Immature natural killer cell (primary cell): Measurements from ENCODE around the gene CDKN1A. TPM values are rescaled to one million over a fixed set of nuclear protein-coding genes. Genes with fewer than 3 reads are reported as not detected.

Experiments
- DNase-seq, 3 donors: peaks; one replicate each; pipeline ENCODE4 v3.0.0; 2022; ENCODE audit warnings: mixed read lengths in 1 of 3
- H3K27ac Mint-ChIP-seq, 6 donors: one replicate each; pipeline ENCODE4 v1.8.0; 2020; ENCODE audit warnings: mixed read lengths in 6 of 6, mild to moderate bottlenecking in 5 of 6, inconsistent platforms in 4 of 6, moderate library complexity in 3 of 6
- H3K27me3 Mint-ChIP-seq, 3 donors: one replicate each; pipeline ENCODE4 v1.8.0; 2020 to 2021; ENCODE audit warnings: low read depth in 3 of 3, mild to moderate bottlenecking in 3 of 3, mixed read lengths in 3 of 3, moderate library complexity in 3 of 3, inconsistent platforms in 1 of 3
- H3K36me3 Mint-ChIP-seq, 3 donors: one replicate each; pipeline ENCODE4 v1.8.0; 2020; ENCODE audit warnings: mixed read lengths in 3 of 3, inconsistent platforms in 2 of 3, mild to moderate bottlenecking in 2 of 3
- H3K4me1 Mint-ChIP-seq, 2 donors: one replicate each; pipeline ENCODE4 v1.8.0; 2020; ENCODE audit warnings: inconsistent platforms in 2 of 2, mild to moderate bottlenecking in 2 of 2, mixed read lengths in 2 of 2, moderate library complexity in 1 of 2
- H3K4me3 Mint-ChIP-seq, 5 donors: one replicate each; pipeline ENCODE4 v1.8.0; 2020; ENCODE audit warnings: mild to moderate bottlenecking in 5 of 5, mixed read lengths in 5 of 5, inconsistent platforms in 3 of 5, moderate library complexity in 3 of 5
- H3K9me3 Mint-ChIP-seq, 6 donors: one replicate each; pipeline ENCODE4 v1.8.0; 2020; ENCODE audit warnings: mild to moderate bottlenecking in 6 of 6, mixed read lengths in 6 of 6, inconsistent platforms in 4 of 6, moderate library complexity in 3 of 6
- polyA plus RNA-seq, 3 donors: library from polyadenylated mRNA; unstranded; fragments of 300-500 nt; fragmentation: Illumina TruSeq; gene quantifications; one replicate each; pipeline ENCODE4 v1.2.3, GENCODE V29; 2021

CDKN1A gene
- polyA plus RNA-seq, 3 donors from 2014 or later: 3.3 to 13.6 (median 7.0) TPM

- Mint-ChIP-seq H3K4me1 (peaks cover 8 to 9% of the 10 kb centered on the region in 2 donors), H3K36me3 (no peaks in the 10 kb centered on the region), H3K4me3 (no peak overlapping the region), H3K9me3 (no peaks in the 10 kb centered on the region), H3K27me3 (peaks cover 0 to 3% (median 2%) of the 10 kb centered on the region in 3 donors), H3K27ac (no peak overlapping the region)
- DNase-seq: no peak
These were observed 52.2 kb downstream of the CDKN1A start for GRCh38 chr6:36730424-36731380.

GRCh38 chr6:36731622-36732310 lies 53.3 kb downstream of the CDKN1A start:
- no peak overlapping the region for H3K27ac Mint-ChIP-seq
- no peak for DNase-seq
- H3K27me3 Mint-ChIP-seq: peaks cover 0 to 5% (median 0%) of the 10 kb centered on the region in 3 donors
- no peak overlapping the region for H3K4me3 Mint-ChIP-seq
- H3K4me1 Mint-ChIP-seq: peaks cover 8 to 9% of the 10 kb centered on the region in 2 donors
- H3K9me3 Mint-ChIP-seq: no peaks in the 10 kb centered on the region
- no peaks in the 10 kb centered on the region for H3K36me3 Mint-ChIP-seq

- H3K27ac Mint-ChIP-seq: peak overlapping the region in 1 of 6 donors; percentile 10
- peaks cover 8% of the 10 kb centered on the region in 2 donors for H3K4me1 Mint-ChIP-seq
- no peak overlapping the region for H3K4me3 Mint-ChIP-seq
- no peaks in the 10 kb centered on the region for H3K9me3 Mint-ChIP-seq
- no peaks in the 10 kb centered on the region for H3K36me3 Mint-ChIP-seq
- H3K27me3 Mint-ChIP-seq: peaks cover 0 to 8% (median 0%) of the 10 kb centered on the region in 3 donors
- DNase-seq: no peak
These were observed 54.8 kb downstream of the CDKN1A start for GRCh38 chr6:36733300-36733699.

- H3K36me3 Mint-ChIP-seq: no peaks in the 10 kb centered on the region
- peaks cover 0 to 8% (median 0%) of the 10 kb centered on the region in 3 donors for H3K27me3 Mint-ChIP-seq
- H3K4me3 Mint-ChIP-seq: peak overlapping the region; percentile 34 to 73 (median 61)
- peak overlapping the region in 5 of 6 donors; percentile 55 to 83 (median 58) for H3K27ac Mint-ChIP-seq
- H3K4me1 Mint-ChIP-seq: peaks cover 8% of the 10 kb centered on the region in 2 donors
- DNase-seq: no peak
- no peaks in the 10 kb centered on the region for H3K9me3 Mint-ChIP-seq
These were observed 56.1 kb downstream of the CDKN1A start for GRCh38 chr6:36734486-36735060.

GRCh38 chr6:36735110-36736071 lies 56.9 kb downstream of the CDKN1A start:
- Mint-ChIP-seq H3K36me3 (no peaks in the 10 kb centered on the region), H3K4me3 (peak overlapping the region; percentile 34 to 73 (median 61)), H3K27ac (peak overlapping the region in 5 of 6 donors; percentile 55 to 83 (median 58)), H3K27me3 (peaks cover 0 to 6% (median 0%) of the 10 kb centered on the region in 3 donors), H3K4me1 (peaks cover 8% of the 10 kb centered on the region in 2 donors), H3K9me3 (no peaks in the 10 kb centered on the region)
- DNase-seq: peak; percentile 31 to 46 (median 34)

Other genes starting within 250 kb of the CDKN1A start
- under 1 TPM in 2 of 3 donors, not detected in 1; 0.09 TPM for gene PXT1, start 235.9 kb upstream of the CDKN1A start, polyA plus RNA-seq
- 10 to 100 TPM; 41.1 to 50.5 (median 47.5) TPM for gene KCTD20, start 235.7 kb upstream of the CDKN1A start, polyA plus RNA-seq
- gene STK38, start 131.2 kb upstream of the CDKN1A start, polyA plus RNA-seq: 100 to 1,000 TPM in 1 of 3 donors, 10 to 100 TPM in 2; 74.2 to 179 (median 81.2) TPM
- 100 to 1,000 TPM; 344 to 391 (median 379) TPM for gene SRSF3, start 84.4 kb upstream of the CDKN1A start, polyA plus RNA-seq
- not detected for gene RAB44, start 19.1 kb downstream of the CDKN1A start, polyA plus RNA-seq
- under 1 TPM; 0.29 to 0.52 (median 0.49) TPM for gene CPNE5, start 160.7 kb downstream of the CDKN1A start, polyA plus RNA-seq
- 10 to 100 TPM; 10.8 to 18.1 (median 15.1) TPM for gene PPIL1, start 196.1 kb downstream of the CDKN1A start, polyA plus RNA-seq
- gene C6orf89, start 207.2 kb downstream of the CDKN1A start, polyA plus RNA-seq: 10 to 100 TPM; 26.8 to 54.2 (median 43.8) TPM